Mucosa of rectum (tissue), 2 donors: ENCODE measurements around the gene CYFIP1.

ENCODE experiments used
- H3K27ac ChIP-seq, 2 donors: one replicate each; pipeline ENCODE4 v1.7.0; 2013; ENCODE audit warnings: inconsistent platforms in 2 of 2, low read depth in 2 of 2, low read length in 2 of 2
- H3K27me3 ChIP-seq, 2 donors: one replicate each; pipeline ENCODE4 v1.7.0; 2013; ENCODE audit warnings: low read length in 2 of 2; ENCODE audit not compliant: control insufficient read depth in 2 of 2, insufficient read depth in 2 of 2
- H3K36me3 ChIP-seq, 2 donors: one replicate each; pipeline ENCODE4 v1.7.0; 2013; ENCODE audit warnings: low read length in 2 of 2; ENCODE audit not compliant: control insufficient read depth in 2 of 2, insufficient read depth in 2 of 2
- H3K4me1 ChIP-seq, 2 donors: one replicate each; pipeline ENCODE4 v1.7.0; 2013; ENCODE audit warnings: low read length in 2 of 2, mild to moderate bottlenecking in 1 of 2; ENCODE audit not compliant: control insufficient read depth in 2 of 2, insufficient read depth in 2 of 2
- H3K4me3 ChIP-seq, 2 donors: one replicate each; pipeline ENCODE4 v1.7.0; 2013; ENCODE audit warnings: low read length in 2 of 2
- H3K9ac ChIP-seq, 2 donors: one replicate each; pipeline ENCODE4 v1.7.0; 2013; ENCODE audit warnings: low read length in 2 of 2, low read depth in 1 of 2, mild to moderate bottlenecking in 1 of 2
- H3K9me3 ChIP-seq, 2 donors: one replicate each; pipeline ENCODE4 v1.7.0; 2013; ENCODE audit warnings: low read length in 2 of 2; ENCODE audit not compliant: control insufficient read depth in 2 of 2
- donor health status: healthy.
- donor health status: Normal muscosa, but diverticular disease.

CYFIP1 gene

DNA sequence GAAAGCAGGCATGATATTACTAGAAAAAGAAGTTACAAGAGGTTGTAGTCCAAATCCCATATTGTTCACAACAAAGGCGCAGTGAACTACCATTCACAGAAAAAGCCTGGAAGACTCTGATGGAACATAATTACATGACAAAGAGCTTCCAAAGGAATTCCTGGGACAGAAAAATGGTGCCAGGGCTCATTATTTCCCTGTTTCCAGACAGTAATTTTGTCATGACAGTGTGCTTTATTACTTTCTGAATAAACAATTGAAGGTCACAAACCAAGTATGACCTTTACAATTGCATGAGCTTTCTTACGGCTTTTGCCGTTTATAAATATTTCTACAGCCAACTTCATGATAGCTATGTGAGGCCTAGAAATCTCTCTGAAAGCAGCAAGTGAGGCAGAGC, 61.0 kb downstream of the CYFIP1 start:
- no peaks in the 10 kb centered on the region for H3K4me1 ChIP-seq
- no peak overlapping the region for H3K9ac ChIP-seq
- H3K27me3 ChIP-seq, result no peaks in the 10 kb centered on the region
- H3K27ac ChIP-seq, result no peak overlapping the region
- peaks cover 36 to 39% of the 10 kb centered on the region in 2 donors for H3K36me3 ChIP-seq
- H3K4me3 ChIP-seq, result no peak overlapping the region
- no peaks in the 10 kb centered on the region for H3K9me3 ChIP-seq

- H3K27me3 ChIP-seq, result no peaks in the 10 kb centered on the region
- no peaks in the 10 kb centered on the region for H3K9me3 ChIP-seq
- no peak overlapping the region for H3K4me3 ChIP-seq
- no peak overlapping the region for H3K27ac ChIP-seq
- no peaks in the 10 kb centered on the region for H3K4me1 ChIP-seq
- H3K36me3 ChIP-seq, result peaks cover 41 to 43% of the 10 kb centered on the region in 2 donors
- H3K9ac ChIP-seq, result no peak overlapping the region
Measured at GRCh38 chr15:22918596-22919140, 61.5 kb downstream of the CYFIP1 start.

DNA sequence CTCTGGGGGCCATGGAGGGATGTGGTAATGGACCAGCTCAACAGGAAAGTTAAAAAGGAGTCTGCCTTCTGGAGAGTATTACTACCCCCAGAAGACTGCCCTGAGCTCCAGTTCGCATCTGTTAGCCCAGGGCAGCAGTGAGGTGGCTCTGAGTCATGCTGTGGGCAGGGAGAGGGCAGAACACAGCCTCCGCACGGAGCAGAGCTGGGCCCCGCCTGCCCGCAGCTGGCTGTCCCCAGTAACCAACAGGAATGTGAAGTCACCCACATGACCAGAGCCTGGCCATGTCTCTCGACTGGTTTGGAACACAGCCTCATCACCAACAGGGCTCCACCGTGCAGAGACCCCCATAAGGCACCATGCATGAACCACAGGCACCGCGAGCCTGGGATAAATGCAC, 62.1 kb downstream of the CYFIP1 start:
- Histone ChIP-seq H3K36me3 (peaks cover 43% of the 10 kb centered on the region in 2 donors), H3K4me3 (no peak overlapping the region), H3K27me3 (no peaks in the 10 kb centered on the region), H3K27ac (no peak overlapping the region), H3K9ac (no peak overlapping the region), H3K4me1 (no peaks in the 10 kb centered on the region), H3K9me3 (no peaks in the 10 kb centered on the region)

GRCh38 chr15:22917556-22917955, 62.6 kb downstream of the CYFIP1 start:
- no peaks in the 10 kb centered on the region for H3K27me3 ChIP-seq
- no peak overlapping the region for H3K27ac ChIP-seq
- H3K4me3 ChIP-seq, result no peak overlapping the region
- peaks cover 46 to 48% of the 10 kb centered on the region in 2 donors for H3K36me3 ChIP-seq
- H3K9ac ChIP-seq, result no peak overlapping the region
- H3K4me1 ChIP-seq, result no peaks in the 10 kb centered on the region
- H3K9me3 ChIP-seq, result no peaks in the 10 kb centered on the region

DNA sequence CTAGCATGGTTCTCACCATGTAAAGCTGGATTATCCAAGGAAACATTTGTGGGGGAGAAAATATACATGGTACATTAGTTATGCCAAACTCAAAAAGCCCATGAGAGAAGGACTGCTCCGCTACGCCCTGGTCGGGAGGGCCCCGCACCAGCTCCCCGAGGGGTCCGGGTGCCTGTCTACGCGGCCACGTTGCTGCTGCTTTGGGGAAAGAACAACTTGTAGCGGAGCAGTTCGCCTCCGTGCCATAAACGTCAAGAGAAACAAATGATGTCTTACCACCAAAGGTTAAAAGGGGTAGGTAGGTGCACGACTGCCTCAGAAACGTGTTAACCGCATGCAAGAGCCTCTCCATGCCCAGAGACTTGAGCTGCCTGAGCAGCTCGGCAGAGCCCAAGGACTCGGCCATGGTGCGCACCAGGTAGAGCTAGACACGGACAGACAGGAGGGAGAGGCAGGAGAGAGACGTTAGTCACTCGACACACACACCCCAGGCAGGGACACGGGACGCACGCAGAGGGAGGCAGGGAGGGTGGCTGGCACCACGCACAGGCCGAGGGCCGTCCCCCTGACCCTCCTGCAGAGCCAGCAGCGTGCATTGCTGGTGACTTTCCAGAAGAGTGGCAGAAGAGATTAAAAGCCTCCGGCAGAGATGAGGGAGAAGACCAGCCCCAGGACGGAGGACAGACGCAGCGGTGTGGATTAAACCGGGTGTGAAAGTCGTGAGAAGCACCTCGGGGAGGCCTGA, 63.4 kb downstream of the CYFIP1 start:
- no peaks in the 10 kb centered on the region for H3K9me3 ChIP-seq
- no peak overlapping the region for H3K4me3 ChIP-seq
- H3K9ac ChIP-seq, result no peak overlapping the region
- peaks cover 54 to 56% of the 10 kb centered on the region in 2 donors for H3K36me3 ChIP-seq
- no peaks in the 10 kb centered on the region for H3K4me1 ChIP-seq
- no peak overlapping the region for H3K27ac ChIP-seq
- H3K27me3 ChIP-seq, result no peaks in the 10 kb centered on the region

- Histone ChIP-seq H3K27me3 (no peaks in the 10 kb centered on the region), H3K9ac (no peak overlapping the region), H3K4me1 (no peaks in the 10 kb centered on the region), H3K27ac (no peak overlapping the region), H3K36me3 (peaks cover 61 to 64% of the 10 kb centered on the region in 2 donors), H3K4me3 (no peak overlapping the region), H3K9me3 (no peaks in the 10 kb centered on the region)
Measured at GRCh38 chr15:22915866-22916515, 64.2 kb downstream of the CYFIP1 start.

DNA sequence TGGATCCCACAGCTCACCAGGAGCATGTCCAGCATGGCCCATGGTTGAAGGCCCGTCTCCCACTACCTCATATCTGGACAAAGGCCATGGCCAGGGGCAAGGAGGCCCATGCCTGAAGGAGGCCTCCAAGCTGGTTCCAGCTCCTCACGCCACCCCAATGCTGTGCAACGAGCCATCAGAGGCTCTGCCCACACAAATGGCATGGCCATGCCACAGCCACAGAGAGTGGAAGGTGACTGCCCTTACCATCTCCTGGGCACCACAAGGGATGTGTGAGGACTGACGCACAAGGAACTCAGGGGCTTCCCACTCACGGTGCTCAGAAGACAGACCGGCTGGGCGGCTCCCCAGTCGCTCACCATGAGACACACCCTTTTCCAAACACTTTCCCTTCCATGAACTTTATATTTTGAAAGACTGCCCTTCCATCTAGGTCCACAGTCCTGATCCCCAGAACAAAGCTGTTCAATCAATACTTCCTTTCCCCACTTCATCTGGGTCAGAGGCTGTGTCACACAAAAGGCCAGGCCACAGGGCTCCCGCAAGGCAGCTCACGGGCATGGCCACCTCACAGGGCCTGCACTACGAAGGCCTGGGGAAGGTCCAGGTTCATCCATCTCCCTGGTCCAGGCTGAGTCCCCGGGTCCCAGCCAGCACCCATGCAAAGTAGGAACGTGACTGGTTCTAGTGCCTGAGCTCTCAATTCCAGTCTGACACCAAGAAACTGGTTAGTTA, 66.4 kb downstream of the CYFIP1 start:
- Histone ChIP-seq H3K9me3 (no peaks in the 10 kb centered on the region), H3K27ac (no peak overlapping the region), H3K36me3 (peaks cover 70 to 82% of the 10 kb centered on the region in 2 donors), H3K9ac (no peak overlapping the region), H3K4me3 (no peak overlapping the region), H3K27me3 (no peaks in the 10 kb centered on the region), H3K4me1 (no peaks in the 10 kb centered on the region)

DNA sequence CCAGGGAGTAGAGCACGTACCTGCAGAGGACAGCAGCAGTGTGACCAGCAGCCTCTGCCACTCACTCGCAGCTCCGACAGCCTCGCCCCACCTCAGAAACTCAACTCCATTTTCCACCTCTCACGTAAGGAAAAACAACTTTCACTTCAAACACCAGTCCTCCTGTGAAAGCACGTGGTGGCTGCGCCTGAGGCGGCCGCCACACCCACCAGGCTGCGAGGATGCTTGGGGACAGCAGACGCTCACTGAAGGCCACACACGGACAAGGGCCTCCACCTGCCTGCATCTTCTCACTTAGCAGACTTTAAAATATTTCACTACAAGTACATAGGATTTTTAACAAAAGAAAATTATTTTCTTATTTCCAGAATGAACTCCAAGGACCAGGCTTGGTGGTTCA, 67.9 kb downstream of the CYFIP1 start:
- no peak overlapping the region for H3K4me3 ChIP-seq
- H3K4me1 ChIP-seq, result no peaks in the 10 kb centered on the region
- H3K9ac ChIP-seq, result no peak overlapping the region
- no peaks in the 10 kb centered on the region for H3K27me3 ChIP-seq
- H3K27ac ChIP-seq, result no peak overlapping the region
- H3K36me3 ChIP-seq, result peaks cover 69 to 70% of the 10 kb centered on the region in 2 donors
- no peaks in the 10 kb centered on the region for H3K9me3 ChIP-seq

- Histone ChIP-seq H3K27me3 (no peaks in the 10 kb centered on the region), H3K36me3 (peaks cover 63 to 66% of the 10 kb centered on the region in 2 donors), H3K27ac (no peak overlapping the region), H3K9ac (no peak overlapping the region), H3K9me3 (no peaks in the 10 kb centered on the region), H3K4me3 (no peak overlapping the region), H3K4me1 (no peaks in the 10 kb centered on the region)
Measured at GRCh38 chr15:22911306-22911705, 68.9 kb downstream of the CYFIP1 start.

- no peaks in the 10 kb centered on the region for H3K9me3 ChIP-seq
- H3K27me3 ChIP-seq, result no peaks in the 10 kb centered on the region
- H3K27ac ChIP-seq, result peak overlapping the region in 1 of 2 donors; percentile 48
- H3K36me3 ChIP-seq, result peaks cover 49 to 50% of the 10 kb centered on the region in 2 donors
- H3K4me3 ChIP-seq, result no peak overlapping the region
- H3K4me1 ChIP-seq, result no peaks in the 10 kb centered on the region
- H3K9ac ChIP-seq, result no peak overlapping the region
Measured at GRCh38 chr15:22908830-22909229, 71.3 kb downstream of the CYFIP1 start.
